DOHH2 (cell line): ENCODE data around the gene FNDC11.

Experiments
- H3F3A ChIP-seq: fragments of 200-600 bp; sonication (generic), shearing (Covaris generic); 2 replicates; pipeline ENCODE4 v1.6.0; 2016; ENCODE audit warnings: antibody characterized with exemption, mild to moderate bottlenecking; ENCODE audit not compliant: control insufficient read depth, insufficient read depth
- H3K27ac ChIP-seq: fragments of 200-600 bp; sonication (generic); 2 replicates; pipeline ENCODE4 v1.5.1; 2014; ENCODE audit warnings: low read depth, mild to moderate bottlenecking, low read length, moderate library complexity
- H3K27me3 ChIP-seq: fragments of 200-600 bp; sonication (generic); 2 replicates; pipeline ENCODE4 v1.6.1; 2014; ENCODE audit warnings: mild to moderate bottlenecking, low read length, mixed read lengths; ENCODE audit not compliant: control insufficient read depth
- H3K36me3 ChIP-seq: fragments of 200-600 bp; sonication (generic); 2 replicates; pipeline ENCODE4 v1.6.1; 2014; ENCODE audit warnings: mild to moderate bottlenecking, low read length, moderate library complexity, mixed read lengths; ENCODE audit not compliant: control insufficient read depth
- H3K4me1 ChIP-seq: fragments of 200-600 bp; sonication (generic); 2 replicates; pipeline ENCODE4 v1.6.1; 2014; ENCODE audit warnings: mild to moderate bottlenecking, low read length, mixed read lengths; ENCODE audit not compliant: control insufficient read depth
- H3K4me2 ChIP-seq: fragments of 200-600 bp; sonication (generic); 2 replicates; pipeline ENCODE4 v1.6.0; 2014; ENCODE audit warnings: mild to moderate bottlenecking, low read length, moderate library complexity
- H3K4me3 ChIP-seq: fragments of 200-600 bp; sonication (generic); 2 replicates; pipeline ENCODE4 v1.5.1; 2014; ENCODE audit warnings: mild to moderate bottlenecking, low read length, mixed read lengths
- H3K79me2 ChIP-seq: fragments of 200-600 bp; sonication (generic); 2 replicates; pipeline ENCODE4 v1.6.1; 2014; ENCODE audit warnings: mild to moderate bottlenecking, low read length, mixed read lengths; ENCODE audit not compliant: control insufficient read depth
- H3K9me2 ChIP-seq: fragments of 200-600 bp; sonication (generic); replicated peaks from 2 replicates; pipeline ENCODE4 v1.6.1; 2014; ENCODE audit warnings: mild to moderate bottlenecking, low read length, mixed read lengths; ENCODE audit not compliant: control insufficient read depth
- H3K9me3 ChIP-seq: fragments of 200-600 bp; sonication (generic); 2 replicates; pipeline ENCODE4 v1.6.1; 2014; ENCODE audit warnings: antibody characterized with exemption, low read length, mixed read lengths; ENCODE audit not compliant: control insufficient read depth, insufficient read depth
- H4K20me1 ChIP-seq: fragments of 200-600 bp; sonication (generic); 2 replicates; pipeline ENCODE4 v1.6.0; 2014; ENCODE audit warnings: low read depth, mild to moderate bottlenecking, antibody characterized with exemption, low read length, moderate library complexity; ENCODE audit not compliant: control insufficient read depth, insufficient read depth
- EZH2phosphoT487 ChIP-seq: fragments of 200-600 bp; sonication (generic); IDR thresholded peaks from 2 replicates; pipeline ENCODE4 v1.6.1; 2017; ENCODE audit warnings: borderline replicate concordance, mild to moderate bottlenecking, antibody characterized with exemption, low read length, moderate library complexity, mixed read lengths
- TF ChIP-seq, protein P1 (sequence below): fragments of 200-600 bp; sonication (generic); IDR thresholded peaks from one replicate; pipeline ENCODE4 v1.5.1; 2014; ENCODE audit warnings: antibody characterized with exemption, mild to moderate bottlenecking, low read depth, low read length; ENCODE audit not compliant: poor library complexity, severe bottlenecking

Gene FNDC11

DNA sequence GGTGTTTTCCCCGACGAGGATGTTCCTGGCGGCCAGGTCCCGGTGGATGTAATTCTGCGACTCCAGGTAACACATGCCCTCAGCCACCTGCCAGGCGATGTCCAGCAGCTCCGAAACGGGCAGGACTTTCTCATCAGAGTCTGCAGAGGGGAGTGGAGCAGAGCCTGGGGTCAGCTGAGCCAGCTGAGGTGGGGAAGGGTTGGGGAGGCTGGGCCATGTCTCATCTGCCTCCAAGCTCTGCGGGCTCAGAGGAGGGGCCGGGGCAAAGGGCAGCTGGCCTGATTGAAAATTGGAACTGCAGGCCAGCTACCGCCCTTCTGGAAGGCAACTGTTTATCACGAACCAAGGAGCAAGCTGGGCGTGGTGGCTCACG is 23.2 kb upstream of the FNDC11 start:
- H3K36me3 ChIP-seq = no peaks in the 10 kb centered on the region
- peaks cover 20% of the 10 kb centered on the region for H3K27me3 ChIP-seq
- no peak overlapping the region for H3K27ac ChIP-seq
- H3K9me2 ChIP-seq = no peaks in the 10 kb centered on the region
- peaks cover 3% of the 10 kb centered on the region; the same call in 1 of the 2 replicates for H3K4me1 ChIP-seq
- H3K79me2 ChIP-seq = no peaks in the 10 kb centered on the region
- peaks cover 3% of the 10 kb centered on the region; the same call in 1 of the 2 replicates for H3F3A ChIP-seq
- no peak overlapping the region for H3K4me2 ChIP-seq
- no peak overlapping the region for H3K4me3 ChIP-seq
- TF ChIP-seq, protein P1, sequence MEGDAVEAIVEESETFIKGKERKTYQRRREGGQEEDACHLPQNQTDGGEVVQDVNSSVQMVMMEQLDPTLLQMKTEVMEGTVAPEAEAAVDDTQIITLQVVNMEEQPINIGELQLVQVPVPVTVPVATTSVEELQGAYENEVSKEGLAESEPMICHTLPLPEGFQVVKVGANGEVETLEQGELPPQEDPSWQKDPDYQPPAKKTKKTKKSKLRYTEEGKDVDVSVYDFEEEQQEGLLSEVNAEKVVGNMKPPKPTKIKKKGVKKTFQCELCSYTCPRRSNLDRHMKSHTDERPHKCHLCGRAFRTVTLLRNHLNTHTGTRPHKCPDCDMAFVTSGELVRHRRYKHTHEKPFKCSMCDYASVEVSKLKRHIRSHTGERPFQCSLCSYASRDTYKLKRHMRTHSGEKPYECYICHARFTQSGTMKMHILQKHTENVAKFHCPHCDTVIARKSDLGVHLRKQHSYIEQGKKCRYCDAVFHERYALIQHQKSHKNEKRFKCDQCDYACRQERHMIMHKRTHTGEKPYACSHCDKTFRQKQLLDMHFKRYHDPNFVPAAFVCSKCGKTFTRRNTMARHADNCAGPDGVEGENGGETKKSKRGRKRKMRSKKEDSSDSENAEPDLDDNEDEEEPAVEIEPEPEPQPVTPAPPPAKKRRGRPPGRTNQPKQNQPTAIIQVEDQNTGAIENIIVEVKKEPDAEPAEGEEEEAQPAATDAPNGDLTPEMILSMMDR = no peak
- TF ChIP-seq EZH2phosphoT487 = no peak
- H4K20me1 ChIP-seq = no peaks in the 10 kb centered on the region
- no peaks in the 10 kb centered on the region for H3K9me3 ChIP-seq

DNA sequence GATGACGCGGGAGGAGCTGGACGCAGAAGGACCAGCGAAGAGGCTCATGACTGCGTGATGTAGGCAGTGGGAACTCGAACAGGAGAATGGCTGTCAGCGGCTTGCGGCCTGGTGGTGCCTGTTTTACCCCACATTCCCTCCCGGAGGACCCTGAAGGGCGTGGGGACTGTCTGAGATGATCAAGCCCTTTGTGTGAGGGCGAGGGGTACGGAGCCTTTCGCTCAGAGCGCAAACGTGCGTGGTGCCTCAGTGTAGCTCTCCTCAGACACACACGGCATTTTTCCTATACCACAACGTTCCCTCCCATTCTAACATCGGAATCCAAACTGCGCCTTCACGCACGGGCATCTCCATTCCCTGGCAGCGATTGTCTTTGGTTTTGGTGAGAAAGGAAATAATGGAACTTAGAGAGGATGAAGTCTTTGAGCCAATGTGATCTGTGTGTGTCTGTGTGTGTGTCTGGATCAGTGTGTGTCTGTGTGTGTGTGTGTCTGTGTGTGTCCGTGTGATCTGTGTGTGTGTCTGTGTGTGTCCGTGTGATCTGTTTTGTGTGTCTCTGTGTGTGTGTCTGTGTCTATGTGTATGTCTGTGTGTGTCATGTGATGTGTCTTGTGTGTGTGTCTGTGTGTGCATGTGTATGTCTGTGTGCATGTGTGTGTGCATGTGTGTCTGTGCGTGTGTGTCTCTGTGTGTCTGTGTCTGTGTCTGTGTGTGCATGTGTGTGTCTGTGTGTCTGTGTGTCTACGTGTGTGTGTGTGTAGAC is 22.1 kb upstream of the FNDC11 start:
- Histone ChIP-seq H3K4me2 (no peak overlapping the region), H3K36me3 (no peaks in the 10 kb centered on the region), H4K20me1 (no peaks in the 10 kb centered on the region), H3K9me2 (no peaks in the 10 kb centered on the region), H3K4me1 (peaks cover 6% of the 10 kb centered on the region), H3K79me2 (no peaks in the 10 kb centered on the region), H3K27me3 (peaks cover 20% of the 10 kb centered on the region), H3K4me3 (no peak overlapping the region), H3F3A (peaks cover 3% of the 10 kb centered on the region; the same call in 1 of the 2 replicates), H3K27ac (no peak overlapping the region), H3K9me3 (no peaks in the 10 kb centered on the region)
- no peak for TF ChIP-seq EZH2phosphoT487
- TF ChIP-seq, protein P1 = no peak

- TF ChIP-seq EZH2phosphoT487 = no peak
- TF ChIP-seq, protein P1 = no peak
- Histone ChIP-seq H3K4me3 (no peak overlapping the region), H3K27ac (no peak overlapping the region), H3K79me2 (no peaks in the 10 kb centered on the region), H3K4me1 (peaks cover 12% of the 10 kb centered on the region), H3K9me3 (no peaks in the 10 kb centered on the region), H3K27me3 (peaks cover 15% of the 10 kb centered on the region), H4K20me1 (no peaks in the 10 kb centered on the region), H3K36me3 (no peaks in the 10 kb centered on the region), H3K9me2 (no peaks in the 10 kb centered on the region), H3F3A (peaks cover 3% of the 10 kb centered on the region; the same call in 1 of the 2 replicates), H3K4me2 (no peak overlapping the region)
Measured at GRCh38 chr20:63532449-63532971, 21.4 kb upstream of the FNDC11 start.
